ENCODE measurements around the gene CA10.

CA10 gene

DNA sequence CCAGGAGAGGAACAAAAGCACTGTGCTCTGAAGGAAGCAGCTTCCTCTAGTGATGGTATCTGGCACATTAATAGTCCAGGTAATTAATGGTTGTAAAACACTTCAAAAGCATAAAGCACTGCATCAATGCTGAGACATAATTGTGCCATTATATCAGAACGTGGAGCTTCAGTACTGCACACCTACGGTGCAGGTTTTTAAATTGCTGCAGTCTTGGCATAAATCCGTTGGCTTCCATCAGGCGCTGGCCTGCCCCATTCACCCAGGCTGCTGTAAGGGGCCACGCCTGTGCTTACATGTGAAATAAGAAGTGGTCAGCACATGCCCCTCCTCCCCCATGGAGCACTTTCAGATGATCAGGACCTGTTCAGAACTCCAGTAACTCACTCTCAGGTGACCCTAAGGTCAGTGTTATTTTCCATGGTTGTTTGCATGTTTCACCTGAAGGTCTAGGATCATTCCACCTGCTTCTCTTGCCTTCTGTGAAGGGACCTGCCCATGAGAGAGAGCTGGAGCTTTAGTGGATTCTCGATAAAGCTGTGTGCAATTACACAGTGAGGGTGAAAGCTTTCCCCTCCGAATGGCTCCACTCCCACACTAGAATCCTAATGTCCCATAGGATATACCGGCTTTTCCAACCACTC, 345.3 kb downstream of the CA10 start:
- H3K9ac ChIP-seq (ENCODE audit: low read depth, low read length): no peak overlapping the region
- peaks cover 5% of the 10 kb centered on the region for H3K27me3 ChIP-seq (ENCODE audit: insufficient read depth, low read length, poor library complexity)
- H3K27ac ChIP-seq (ENCODE audit: low read length): no peak overlapping the region
- H3K4me3 ChIP-seq (ENCODE audit: low read depth in 1 of 2, low read length in 2 of 2): no peak overlapping the region
- no peaks in the 10 kb centered on the region for H3K4me1 ChIP-seq (ENCODE audit: insufficient read depth, low read length)
- no peaks in the 10 kb centered on the region for H3K79me2 ChIP-seq (ENCODE audit: insufficient read depth, low read length)
- H2AFZ ChIP-seq (ENCODE audit: low read depth, low read length): no peak overlapping the region
- H4K20me1 ChIP-seq (ENCODE audit: insufficient read depth, low read length): no peaks in the 10 kb centered on the region
- H3K36me3 ChIP-seq (ENCODE audit: insufficient read depth, low read length): no peaks in the 10 kb centered on the region
- H3K4me2 ChIP-seq (ENCODE audit: insufficient read depth, low read length): no peak overlapping the region
- no peaks in the 10 kb centered on the region for H3K9me3 ChIP-seq (ENCODE audit: insufficient read depth, low read length, severe bottlenecking)
- ATAC-seq (ENCODE audit: insufficient read depth, low read depth) (no peak), DNase-seq (no peak)
- TF ChIP-seq, protein P1, sequence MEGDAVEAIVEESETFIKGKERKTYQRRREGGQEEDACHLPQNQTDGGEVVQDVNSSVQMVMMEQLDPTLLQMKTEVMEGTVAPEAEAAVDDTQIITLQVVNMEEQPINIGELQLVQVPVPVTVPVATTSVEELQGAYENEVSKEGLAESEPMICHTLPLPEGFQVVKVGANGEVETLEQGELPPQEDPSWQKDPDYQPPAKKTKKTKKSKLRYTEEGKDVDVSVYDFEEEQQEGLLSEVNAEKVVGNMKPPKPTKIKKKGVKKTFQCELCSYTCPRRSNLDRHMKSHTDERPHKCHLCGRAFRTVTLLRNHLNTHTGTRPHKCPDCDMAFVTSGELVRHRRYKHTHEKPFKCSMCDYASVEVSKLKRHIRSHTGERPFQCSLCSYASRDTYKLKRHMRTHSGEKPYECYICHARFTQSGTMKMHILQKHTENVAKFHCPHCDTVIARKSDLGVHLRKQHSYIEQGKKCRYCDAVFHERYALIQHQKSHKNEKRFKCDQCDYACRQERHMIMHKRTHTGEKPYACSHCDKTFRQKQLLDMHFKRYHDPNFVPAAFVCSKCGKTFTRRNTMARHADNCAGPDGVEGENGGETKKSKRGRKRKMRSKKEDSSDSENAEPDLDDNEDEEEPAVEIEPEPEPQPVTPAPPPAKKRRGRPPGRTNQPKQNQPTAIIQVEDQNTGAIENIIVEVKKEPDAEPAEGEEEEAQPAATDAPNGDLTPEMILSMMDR (IDR thresholded peaks at IDR 0.05; ENCODE audit: borderline replicate concordance, extremely low read depth, low read length, poor library complexity, severe bottlenecking): no peak
- TF ChIP-seq EZH2 (IDR thresholded peaks at IDR 0.05; ENCODE audit: borderline replicate concordance, low read depth, low read length, severe bottlenecking): no peak

DNA sequence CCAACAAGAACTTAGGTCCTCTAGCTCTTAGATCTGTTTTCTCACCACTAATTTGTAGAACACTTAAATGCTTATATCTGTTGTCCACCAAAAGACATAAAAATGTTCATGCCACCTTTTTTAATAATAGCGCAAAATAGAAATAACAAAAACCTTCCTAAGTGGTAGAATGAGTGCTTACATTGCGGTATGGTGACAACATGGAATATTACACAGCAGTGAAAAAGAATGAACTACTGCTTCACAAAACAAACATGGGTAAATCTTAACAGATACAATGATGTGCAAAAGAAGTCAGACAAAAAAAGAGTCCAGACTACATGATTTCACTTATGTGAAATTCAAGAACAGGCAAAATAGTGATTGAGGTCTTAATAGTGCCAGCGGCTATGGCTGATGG, 351.1 kb downstream of the CA10 start:
- no peak overlapping the region for H2AFZ ChIP-seq (ENCODE audit: low read depth, low read length)
- H3K36me3 ChIP-seq (ENCODE audit: insufficient read depth, low read length): no peaks in the 10 kb centered on the region
- no peaks in the 10 kb centered on the region for H3K9me3 ChIP-seq (ENCODE audit: insufficient read depth, low read length, severe bottlenecking)
- H3K4me1 ChIP-seq (ENCODE audit: insufficient read depth, low read length): no peaks in the 10 kb centered on the region
- peaks cover 3% of the 10 kb centered on the region for H3K27me3 ChIP-seq (ENCODE audit: insufficient read depth, low read length, poor library complexity)
- DNase-seq: no peak
- H3K4me2 ChIP-seq (ENCODE audit: insufficient read depth, low read length): no peak overlapping the region
- no peak overlapping the region for H3K27ac ChIP-seq (ENCODE audit: low read length)
- H3K9ac ChIP-seq (ENCODE audit: low read depth, low read length): no peak overlapping the region
- H4K20me1 ChIP-seq (ENCODE audit: insufficient read depth, low read length): no peaks in the 10 kb centered on the region
- H3K4me3 ChIP-seq (ENCODE audit: low read depth in 1 of 2, low read length in 2 of 2): no peak overlapping the region
- no peak for ATAC-seq (ENCODE audit: insufficient read depth, low read depth)
- no peaks in the 10 kb centered on the region for H3K79me2 ChIP-seq (ENCODE audit: insufficient read depth, low read length)
- no peak for TF ChIP-seq EZH2 (IDR thresholded peaks at IDR 0.05; ENCODE audit: borderline replicate concordance, low read depth, low read length, severe bottlenecking)
- TF ChIP-seq, protein P1 (IDR thresholded peaks at IDR 0.05; ENCODE audit: borderline replicate concordance, extremely low read depth, low read length, poor library complexity, severe bottlenecking): no peak

DNA sequence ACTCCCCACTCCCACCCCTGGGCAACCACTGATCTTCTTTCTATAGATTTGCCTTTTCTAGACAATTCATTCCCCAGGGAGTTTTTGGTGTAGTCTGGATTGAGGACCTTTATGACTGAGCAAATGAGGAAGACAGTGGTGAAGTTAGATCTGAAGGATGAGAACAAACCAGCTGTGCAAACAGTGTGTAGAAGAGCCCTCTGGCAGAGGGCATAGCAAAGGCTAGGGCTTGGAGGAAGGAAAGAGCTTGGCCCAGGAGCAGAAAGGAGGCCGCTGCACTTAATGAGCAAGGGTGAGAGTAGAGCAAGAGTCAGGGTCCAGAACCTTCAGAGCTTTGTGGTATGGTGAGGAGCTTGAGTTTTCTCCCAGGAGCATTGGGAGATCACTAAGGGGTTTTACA, 352.7 kb downstream of the CA10 start:
- Histone ChIP-seq H3K9me3 (ENCODE audit: insufficient read depth, low read length, severe bottlenecking) (no peaks in the 10 kb centered on the region), H3K27ac (ENCODE audit: low read length) (no peak overlapping the region), H2AFZ (ENCODE audit: low read depth, low read length) (no peak overlapping the region), H3K79me2 (ENCODE audit: insufficient read depth, low read length) (no peaks in the 10 kb centered on the region), H3K4me1 (ENCODE audit: insufficient read depth, low read length) (no peaks in the 10 kb centered on the region), H3K36me3 (ENCODE audit: insufficient read depth, low read length) (no peaks in the 10 kb centered on the region), H3K9ac (ENCODE audit: low read depth, low read length) (no peak overlapping the region), H4K20me1 (ENCODE audit: insufficient read depth, low read length) (no peaks in the 10 kb centered on the region), H3K27me3 (ENCODE audit: insufficient read depth, low read length, poor library complexity) (peaks cover 3% of the 10 kb centered on the region), H3K4me3 (ENCODE audit: low read depth in 1 of 2, low read length in 2 of 2) (no peak overlapping the region), H3K4me2 (ENCODE audit: insufficient read depth, low read length) (no peak overlapping the region)
- TF ChIP-seq, protein P1 (IDR thresholded peaks at IDR 0.05; ENCODE audit: borderline replicate concordance, extremely low read depth, low read length, poor library complexity, severe bottlenecking): no peak
- TF ChIP-seq EZH2 (IDR thresholded peaks at IDR 0.05; ENCODE audit: borderline replicate concordance, low read depth, low read length, severe bottlenecking): no peak
- DNase-seq: no peak
- no peak for ATAC-seq (ENCODE audit: insufficient read depth, low read depth)

Measured in DND-41 (cell line).